Measurements from ENCODE around the gene DCAF11. TPM values are rescaled to one million over a fixed set of nuclear protein-coding genes. Genes with fewer than 3 reads are reported as not detected.

The DCAF11 gene
- total and polyA plus RNA-seq, 2 donors (not counting 1 experiment from before 2014, with no cell fraction given) = 64.5 to 96.3 TPM

DNA sequence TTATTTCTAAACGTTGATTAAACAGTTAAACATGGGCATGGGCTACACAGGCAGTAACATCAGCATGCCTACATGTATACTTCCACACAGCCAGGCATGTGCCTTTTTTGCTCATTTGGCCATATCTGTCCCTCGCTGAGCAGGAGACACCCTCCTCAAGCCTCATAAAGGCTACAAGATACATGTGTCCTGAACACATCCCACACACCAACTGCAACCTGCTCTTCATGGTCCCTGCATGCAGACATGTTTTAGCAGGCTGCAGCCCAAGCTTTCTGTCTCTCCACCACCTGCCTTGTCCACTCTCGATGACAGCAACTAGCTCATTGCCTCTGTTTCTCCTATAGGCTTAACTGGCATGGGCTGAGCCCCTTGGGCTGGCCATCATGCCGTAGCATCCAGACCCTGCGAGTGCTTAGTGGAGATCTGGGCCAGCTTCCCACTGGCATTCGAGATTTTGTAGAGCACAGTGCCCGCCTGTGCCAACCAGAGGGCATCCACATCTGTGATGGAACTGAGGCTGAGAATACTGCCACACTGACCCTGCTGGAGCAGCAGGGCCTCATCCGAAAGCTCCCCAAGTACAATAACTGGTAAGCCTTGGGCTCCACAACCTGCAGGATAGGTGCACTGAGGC, 17.9 kb upstream of the DCAF11 start:
- ATAC-seq (ENCODE audit: low read depth) (no peak), DNase-seq (no peak)
- H3K4me1 ChIP-seq (ENCODE audit: control insufficient read depth in 2 of 2, insufficient read depth in 2 of 2, low read length in 2 of 2) = peaks cover 5 to 26% of the 10 kb centered on the region in 2 donors
- peaks cover 33% of the 10 kb centered on the region for H3K79me2 ChIP-seq (ENCODE audit: control insufficient read depth, insufficient read depth, low read length)
- POLR2A ChIA-PET = interaction anchor here (0.7 to 4.1 kb wide), 4 partner anchors 9 to 1086 kb away, joined by 4 to 35 read pairs (median 14); partner anchors contain the start of genes DCAF11 and NRL
- Mint-ChIP-seq H3K27ac (peak overlapping the region; percentile 71), H3K9me3 (ENCODE audit: insufficient read depth) (no peaks in the 10 kb centered on the region), H3K27me3 (no peaks in the 10 kb centered on the region), H3K4me3 (peak overlapping the region; percentile 59), H3K4me1 (peaks cover 29% of the 10 kb centered on the region)
- H3K27ac ChIP-seq (ENCODE audit: low read length in 2 of 2) = no peak overlapping the region
- H3K27me3 ChIP-seq (replicated peaks in 1 of 4; ENCODE audit: control extremely low read depth in 1 of 4, control insufficient read depth in 3 of 4, insufficient read depth in 4 of 4, low read length in 3 of 4) = no peaks in the 10 kb centered on the region
- intact Hi-C loops (cut with micrococcal nuclease) = no loop called here
- CTCF ChIA-PET = interaction anchor here (0.6 to 12.1 kb wide), 6 partner anchors 9 to 91 kb away, joined by 3 to 292 read pairs (median 51); partner anchors contain the start of gene IRF9
- H3K9me3 ChIP-seq (ENCODE audit: control extremely low read depth in 1 of 3, control insufficient read depth in 2 of 3, insufficient read depth in 1 of 3, low read length in 2 of 3) = no peaks in the 10 kb centered on the region
- no peak overlapping the region for H3K4me3 ChIP-seq (ENCODE audit: control extremely low read depth in 1 of 5, extremely low read depth in 1 of 5, insufficient read depth in 1 of 5, low read depth in 2 of 5, low read length in 4 of 5)
- peaks cover 7% of the 10 kb centered on the region for H4K20me1 ChIP-seq (ENCODE audit: control insufficient read depth, insufficient read depth, low read length, poor library complexity, severe bottlenecking)
- H3K4me2 ChIP-seq (replicated peaks; ENCODE audit: low read depth, low read length, poor library complexity, severe bottlenecking) = no peak overlapping the region
- H3K9ac ChIP-seq (ENCODE audit: low read length) = no peak overlapping the region
- H2AFZ ChIP-seq (ENCODE audit: insufficient read depth, low read depth, low read length, poor library complexity, severe bottlenecking) = no peak overlapping the region
- TF ChIP-seq, protein P1, sequence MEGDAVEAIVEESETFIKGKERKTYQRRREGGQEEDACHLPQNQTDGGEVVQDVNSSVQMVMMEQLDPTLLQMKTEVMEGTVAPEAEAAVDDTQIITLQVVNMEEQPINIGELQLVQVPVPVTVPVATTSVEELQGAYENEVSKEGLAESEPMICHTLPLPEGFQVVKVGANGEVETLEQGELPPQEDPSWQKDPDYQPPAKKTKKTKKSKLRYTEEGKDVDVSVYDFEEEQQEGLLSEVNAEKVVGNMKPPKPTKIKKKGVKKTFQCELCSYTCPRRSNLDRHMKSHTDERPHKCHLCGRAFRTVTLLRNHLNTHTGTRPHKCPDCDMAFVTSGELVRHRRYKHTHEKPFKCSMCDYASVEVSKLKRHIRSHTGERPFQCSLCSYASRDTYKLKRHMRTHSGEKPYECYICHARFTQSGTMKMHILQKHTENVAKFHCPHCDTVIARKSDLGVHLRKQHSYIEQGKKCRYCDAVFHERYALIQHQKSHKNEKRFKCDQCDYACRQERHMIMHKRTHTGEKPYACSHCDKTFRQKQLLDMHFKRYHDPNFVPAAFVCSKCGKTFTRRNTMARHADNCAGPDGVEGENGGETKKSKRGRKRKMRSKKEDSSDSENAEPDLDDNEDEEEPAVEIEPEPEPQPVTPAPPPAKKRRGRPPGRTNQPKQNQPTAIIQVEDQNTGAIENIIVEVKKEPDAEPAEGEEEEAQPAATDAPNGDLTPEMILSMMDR (IDR thresholded peaks at IDR 0.05) = no peak
- TF ChIP-seq EZH2 (IDR thresholded peaks at IDR 0.05; ENCODE audit: borderline replicate concordance, insufficient read depth, low read depth, low read length, poor library complexity, severe bottlenecking) = no peak
- peaks cover 2 to 44% of the 10 kb centered on the region in 2 experiments for H3K36me3 ChIP-seq (replicated peaks in 1 of 2; ENCODE audit: control extremely low read depth in 1 of 2, control insufficient read depth in 1 of 2, extremely low read depth in 1 of 2, insufficient read depth in 2 of 2, low read length in 1 of 2)
- WGBS (ENCODE audit: insufficient coverage) = over 99% methylated on average over 8 of the region's 8 CpGs

GRCh38 chr14:24098229-24098926, 16.2 kb upstream of the DCAF11 start:
- peaks cover 7% of the 10 kb centered on the region for H4K20me1 ChIP-seq (ENCODE audit: control insufficient read depth, insufficient read depth, low read length, poor library complexity, severe bottlenecking)
- peaks cover 2 to 57% of the 10 kb centered on the region in 2 experiments for H3K36me3 ChIP-seq (replicated peaks in 1 of 2; ENCODE audit: control extremely low read depth in 1 of 2, control insufficient read depth in 1 of 2, extremely low read depth in 1 of 2, insufficient read depth in 2 of 2, low read length in 1 of 2)
- intact Hi-C loops (cut with micrococcal nuclease) = no loop called here
- Mint-ChIP-seq H3K9me3 (ENCODE audit: insufficient read depth) (no peaks in the 10 kb centered on the region), H3K4me1 (peaks cover 23% of the 10 kb centered on the region), H3K27me3 (no peaks in the 10 kb centered on the region), H3K27ac (no peak overlapping the region), H3K4me3 (no peak overlapping the region)
- H2AFZ ChIP-seq (ENCODE audit: insufficient read depth, low read depth, low read length, poor library complexity, severe bottlenecking) = no peak overlapping the region
- H3K4me2 ChIP-seq (replicated peaks; ENCODE audit: low read depth, low read length, poor library complexity, severe bottlenecking) = no peak overlapping the region
- ATAC-seq (ENCODE audit: low read depth) (no peak), DNase-seq (no peak)
- H3K9me3 ChIP-seq (ENCODE audit: control extremely low read depth in 1 of 3, control insufficient read depth in 2 of 3, insufficient read depth in 1 of 3, low read length in 2 of 3) = no peaks in the 10 kb centered on the region
- CTCF ChIA-PET = interaction anchor here (10.7 to 12.1 kb wide), 2 partner anchors 7 to 42 kb away, joined by 198 to 292 read pairs; no protein-coding TSS in a partner anchor
- peaks cover 40% of the 10 kb centered on the region for H3K79me2 ChIP-seq (ENCODE audit: control insufficient read depth, insufficient read depth, low read length)
- POLR2A ChIA-PET = no interaction called here
- H3K9ac ChIP-seq (ENCODE audit: low read length) = no peak overlapping the region
- no peak for TF ChIP-seq EZH2 (IDR thresholded peaks at IDR 0.05; ENCODE audit: borderline replicate concordance, insufficient read depth, low read depth, low read length, poor library complexity, severe bottlenecking)
- TF ChIP-seq, protein P1 (IDR thresholded peaks at IDR 0.05) = no peak
- no peak overlapping the region for H3K4me3 ChIP-seq (ENCODE audit: control extremely low read depth in 1 of 5, extremely low read depth in 1 of 5, insufficient read depth in 1 of 5, low read depth in 2 of 5, low read length in 4 of 5)
- H3K4me1 ChIP-seq (ENCODE audit: control insufficient read depth in 2 of 2, insufficient read depth in 2 of 2, low read length in 2 of 2) = peaks cover 5 to 24% of the 10 kb centered on the region in 2 donors
- 99% methylated on average over 15 of the region's 16 CpGs for WGBS (ENCODE audit: insufficient coverage)
- H3K27ac ChIP-seq (ENCODE audit: low read length in 2 of 2) = no peak overlapping the region
- H3K27me3 ChIP-seq (replicated peaks in 1 of 4; ENCODE audit: control extremely low read depth in 1 of 4, control insufficient read depth in 3 of 4, insufficient read depth in 4 of 4, low read length in 3 of 4) = no peaks in the 10 kb centered on the region
